ENCODE data around the gene ALKBH8.

DNA sequence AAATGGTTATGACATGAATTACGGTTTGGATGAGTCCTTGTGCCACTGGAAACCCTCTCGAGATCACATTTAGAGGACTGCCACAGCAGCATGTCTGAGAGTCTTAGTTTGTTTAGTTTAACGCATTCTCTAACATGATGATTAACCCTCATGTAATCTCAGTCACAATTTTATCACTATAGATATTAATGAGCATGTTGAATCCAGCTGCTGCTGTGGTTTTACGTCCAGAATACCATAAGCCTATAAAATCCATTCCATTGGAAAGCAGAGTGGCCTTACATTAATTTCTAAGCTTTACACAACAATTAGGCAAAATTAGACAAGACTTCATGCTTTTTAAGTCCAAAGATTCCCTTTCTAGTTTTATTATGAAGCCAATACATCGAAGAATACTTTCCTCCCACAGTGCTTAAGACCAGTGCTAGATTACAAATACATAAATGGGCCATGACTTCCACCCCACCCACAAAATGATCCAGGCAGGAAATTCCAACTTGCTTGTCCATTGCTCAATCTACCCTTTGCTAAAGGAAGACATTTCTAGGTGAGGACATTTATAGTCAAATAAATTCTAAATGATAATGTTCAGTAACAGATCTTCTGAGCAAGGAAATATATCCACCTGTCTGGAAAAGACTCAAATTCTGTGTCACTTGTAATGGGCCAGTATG, 21.9 kb upstream of the ALKBH8 start:
- TF ChIP-seq FOXK1 (CRISPR knock-in tag; IDR thresholded peaks at IDR 0.05; ENCODE audit: borderline replicate concordance, low read depth) (no peak), ELF1 (CRISPR knock-in tag; IDR thresholded peaks at IDR 0.05) (no peak), RFX5 (IDR thresholded peaks at IDR 0.05; ENCODE audit: low read depth, low read length) (no peak), ZNF24 (IDR thresholded peaks at IDR 0.05) (no peak), CREM (IDR thresholded peaks at IDR 0.05) (no peak), CREM (CRISPR knock-in tag; IDR thresholded peaks at IDR 0.05) (no peak), ISX (CRISPR knock-in tag; conservative IDR thresholded peaks at IDR 0.05) (no peak), YEATS4 (CRISPR knock-in tag; IDR thresholded peaks at IDR 0.05; ENCODE audit: borderline replicate concordance) (no peak), MIER2 (CRISPR knock-in tag; IDR thresholded peaks at IDR 0.05) (no peak), ZNF256 (CRISPR knock-in tag; conservative IDR thresholded peaks at IDR 0.05) (no peak), LCORL (IDR thresholded peaks at IDR 0.05) (no peak), LCORL (CRISPR knock-in tag; IDR thresholded peaks at IDR 0.05) (no peak), ZNF883 (CRISPR knock-in tag; IDR thresholded peaks at IDR 0.05; ENCODE audit: not compliant biosample characterization) (no peak), NFIC (IDR thresholded peaks at IDR 0.05; ENCODE audit: low read length) (no peak), ZNF335 (CRISPR knock-in tag; IDR thresholded peaks at IDR 0.05) (no peak)
- TF ChIP-seq, protein P1, sequence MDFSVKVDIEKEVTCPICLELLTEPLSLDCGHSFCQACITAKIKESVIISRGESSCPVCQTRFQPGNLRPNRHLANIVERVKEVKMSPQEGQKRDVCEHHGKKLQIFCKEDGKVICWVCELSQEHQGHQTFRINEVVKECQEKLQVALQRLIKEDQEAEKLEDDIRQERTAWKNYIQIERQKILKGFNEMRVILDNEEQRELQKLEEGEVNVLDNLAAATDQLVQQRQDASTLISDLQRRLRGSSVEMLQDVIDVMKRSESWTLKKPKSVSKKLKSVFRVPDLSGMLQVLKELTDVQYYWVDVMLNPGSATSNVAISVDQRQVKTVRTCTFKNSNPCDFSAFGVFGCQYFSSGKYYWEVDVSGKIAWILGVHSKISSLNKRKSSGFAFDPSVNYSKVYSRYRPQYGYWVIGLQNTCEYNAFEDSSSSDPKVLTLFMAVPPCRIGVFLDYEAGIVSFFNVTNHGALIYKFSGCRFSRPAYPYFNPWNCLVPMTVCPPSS (IDR thresholded peaks at IDR 0.05) = no peak
